Motor neuron (in vitro differentiated cells): ENCODE measurements around the gene NAT9. TPM values are rescaled to one million over a fixed set of nuclear protein-coding genes. Genes with fewer than 3 reads are reported as not detected.

Experiments
- total RNA-seq, 8 experiments: library from RNA; unstranded; fragments of 300-600 nt; gene quantifications; 2 replicates each; pipeline versions ENCODE4 v1.2.3 to v1.2.4, GENCODE V29; 2022

NAT9 gene
- total RNA-seq, 8 experiments from 2014 or later = 41.6 to 97.1 (median 46.2) TPM

Other genes starting within 250 kb of the NAT9 start
- 1 to 10 TPM in 1 of 8 experiments, under 1 TPM in 5, not detected in 2; 0.08 to 1.3 (median 0.29) TPM for gene CD300LB, start 244.9 kb downstream of the NAT9 start, total RNA-seq
- gene CD300C, start 230.2 kb downstream of the NAT9 start, total RNA-seq = under 1 TPM in 5 of 8 experiments, not detected in 3; 0.13 to 0.66 (median 0.28) TPM
- not detected for gene CD300H, start 208.8 kb downstream of the NAT9 start, total RNA-seq
- under 1 TPM in 2 of 8 experiments, not detected in 6; 0.25 to 0.33 TPM for gene CD300LD, start 184.1 kb downstream of the NAT9 start, total RNA-seq
- under 1 TPM in 5 of 8 experiments, not detected in 3; 0.14 to 0.47 (median 0.25) TPM for gene CD300E, start 152.6 kb downstream of the NAT9 start, total RNA-seq
- under 1 TPM in 1 of 8 experiments, not detected in 7; 0.24 TPM for gene CD300LF, start 63.4 kb downstream of the NAT9 start, total RNA-seq
- 1 to 10 TPM in 1 of 8 experiments, under 1 TPM in 7; 0.14 to 1.2 (median 0.43) TPM for gene RAB37, start 39.1 kb downstream of the NAT9 start, total RNA-seq
- 10 to 100 TPM in 4 of 8 experiments, 1 to 10 TPM in 4; 2.9 to 35.4 (median 12.9) TPM for gene NHERF1, start 27.7 kb downstream of the NAT9 start, total RNA-seq
- 1 to 10 TPM in 1 of 8 experiments, under 1 TPM in 7; 0.15 to 1.0 (median 0.30) TPM for gene GRIN2C, start 83.5 kb upstream of the NAT9 start, total RNA-seq
- gene FDXR, start 96.6 kb upstream of the NAT9 start, total RNA-seq = 10 to 100 TPM in 5 of 8 experiments, 1 to 10 TPM in 3; 7.7 to 80.4 (median 16.6) TPM
- under 1 TPM in 6 of 8 experiments, not detected in 2; 0.11 to 0.85 (median 0.25) TPM for gene FADS6, start 117.3 kb upstream of the NAT9 start, total RNA-seq
- gene USH1G, start 146.9 kb upstream of the NAT9 start, total RNA-seq = under 1 TPM in 6 of 8 experiments, not detected in 2; 0.11 to 0.76 (median 0.20) TPM
- under 1 TPM in 3 of 8 experiments, not detected in 5; 0.15 to 0.71 (median 0.21) TPM for gene OTOP2, start 147.9 kb upstream of the NAT9 start, total RNA-seq
- under 1 TPM in 3 of 8 experiments, not detected in 5; 0.10 to 0.38 (median 0.11) TPM for gene OTOP3, start 159.6 kb upstream of the NAT9 start, total RNA-seq
- 10 to 100 TPM in 5 of 8 experiments, 1 to 10 TPM in 2, under 1 TPM in 1; 0.36 to 16.8 (median 12.3) TPM for gene HID1, start 196.4 kb upstream of the NAT9 start, total RNA-seq
- 10 to 100 TPM in 6 of 8 experiments, 1 to 10 TPM in 2; 8.1 to 18.0 (median 13.6) TPM for gene CDR2L, start 211.3 kb upstream of the NAT9 start, total RNA-seq
- gene MRPL58, start 236.3 kb upstream of the NAT9 start, total RNA-seq = 10 to 100 TPM; 27.6 to 52.5 (median 34.8) TPM